GM12801 (cell line): Measurements from ENCODE around the gene PPP1R16B.

ENCODE experiments used
- TF ChIP-seq, protein P1 (sequence below): IDR thresholded peaks from one replicate; pipeline ENCODE4 v1.5.1; 2011; ENCODE audit warnings: control low read depth; ENCODE audit not compliant: insufficient read length; ENCODE audit errors: extremely low read depth

The PPP1R16B gene

DNA sequence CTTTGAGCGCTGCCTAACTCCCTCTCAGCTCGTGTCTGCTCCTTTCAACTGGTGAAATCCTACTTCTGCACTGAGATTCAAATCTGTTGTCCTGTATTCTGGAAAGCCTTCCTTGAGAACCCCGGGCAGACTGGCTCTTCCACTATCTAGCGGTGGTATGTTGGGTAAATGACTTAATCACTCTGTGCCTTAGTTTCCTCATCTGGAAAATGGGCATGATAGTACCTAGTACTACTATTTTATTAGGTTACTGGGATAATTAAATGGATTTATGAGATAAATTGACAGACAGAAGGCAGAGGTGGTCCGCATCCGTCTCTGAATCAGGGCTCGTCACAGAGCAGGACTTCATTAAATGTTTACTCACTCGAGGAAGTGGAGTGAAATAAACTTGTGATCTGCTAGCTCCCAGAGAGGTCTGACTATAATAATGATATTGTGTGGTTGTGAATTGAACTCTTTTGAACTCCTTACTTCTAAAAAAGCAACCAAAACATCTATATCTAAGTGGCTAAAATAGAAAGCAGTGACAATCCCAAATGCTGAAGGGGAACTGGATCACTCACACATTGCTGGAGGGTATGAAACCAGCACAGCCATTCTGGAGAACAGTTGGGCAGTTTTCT is 26.6 kb downstream of the PPP1R16B start:
- TF ChIP-seq, protein P1, sequence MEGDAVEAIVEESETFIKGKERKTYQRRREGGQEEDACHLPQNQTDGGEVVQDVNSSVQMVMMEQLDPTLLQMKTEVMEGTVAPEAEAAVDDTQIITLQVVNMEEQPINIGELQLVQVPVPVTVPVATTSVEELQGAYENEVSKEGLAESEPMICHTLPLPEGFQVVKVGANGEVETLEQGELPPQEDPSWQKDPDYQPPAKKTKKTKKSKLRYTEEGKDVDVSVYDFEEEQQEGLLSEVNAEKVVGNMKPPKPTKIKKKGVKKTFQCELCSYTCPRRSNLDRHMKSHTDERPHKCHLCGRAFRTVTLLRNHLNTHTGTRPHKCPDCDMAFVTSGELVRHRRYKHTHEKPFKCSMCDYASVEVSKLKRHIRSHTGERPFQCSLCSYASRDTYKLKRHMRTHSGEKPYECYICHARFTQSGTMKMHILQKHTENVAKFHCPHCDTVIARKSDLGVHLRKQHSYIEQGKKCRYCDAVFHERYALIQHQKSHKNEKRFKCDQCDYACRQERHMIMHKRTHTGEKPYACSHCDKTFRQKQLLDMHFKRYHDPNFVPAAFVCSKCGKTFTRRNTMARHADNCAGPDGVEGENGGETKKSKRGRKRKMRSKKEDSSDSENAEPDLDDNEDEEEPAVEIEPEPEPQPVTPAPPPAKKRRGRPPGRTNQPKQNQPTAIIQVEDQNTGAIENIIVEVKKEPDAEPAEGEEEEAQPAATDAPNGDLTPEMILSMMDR: no peak

DNA sequence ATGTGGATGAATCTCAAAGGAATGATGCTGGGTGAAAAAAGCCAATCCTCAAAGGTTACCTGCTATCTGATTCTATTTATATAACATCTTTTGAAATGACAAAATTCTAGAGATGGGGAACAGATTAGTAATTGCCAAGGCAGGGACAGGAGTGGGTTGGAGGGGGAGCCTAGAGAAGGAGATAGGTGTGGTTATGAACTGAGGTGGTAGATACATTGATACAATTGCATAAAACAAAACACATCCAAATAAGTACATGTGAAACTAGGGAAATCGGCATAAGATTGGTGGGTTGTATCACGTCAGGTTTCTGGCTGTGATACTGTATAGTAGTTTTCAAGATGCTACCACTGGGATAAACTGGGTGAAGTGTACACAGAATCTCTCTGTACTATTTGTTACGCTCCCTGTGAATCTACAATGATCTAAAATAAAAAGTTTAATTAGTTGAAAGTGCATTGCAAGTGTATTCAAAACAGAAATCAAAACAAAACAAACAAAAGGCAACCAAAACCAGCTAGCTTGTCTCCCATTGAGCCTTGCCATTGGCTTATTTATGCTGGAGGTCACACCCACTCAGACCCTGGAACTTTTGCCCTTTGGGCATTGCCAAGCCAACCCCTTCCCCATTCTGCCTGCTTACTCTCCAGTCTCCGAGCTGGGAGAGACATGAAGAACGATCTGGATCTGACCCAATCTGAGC is 27.8 kb downstream of the PPP1R16B start:
- TF ChIP-seq, protein P1: no peak

GRCh38 chr20:38833857-38834164 is 28.3 kb downstream of the PPP1R16B start:
- TF ChIP-seq, protein P1: no peak

- TF ChIP-seq, protein P1: no peak
Measured at GRCh38 chr20:38834868-38835267, 29.4 kb downstream of the PPP1R16B start.

GRCh38 chr20:38835792-38836191 is 30.3 kb downstream of the PPP1R16B start:
- TF ChIP-seq, protein P1: no peak

DNA sequence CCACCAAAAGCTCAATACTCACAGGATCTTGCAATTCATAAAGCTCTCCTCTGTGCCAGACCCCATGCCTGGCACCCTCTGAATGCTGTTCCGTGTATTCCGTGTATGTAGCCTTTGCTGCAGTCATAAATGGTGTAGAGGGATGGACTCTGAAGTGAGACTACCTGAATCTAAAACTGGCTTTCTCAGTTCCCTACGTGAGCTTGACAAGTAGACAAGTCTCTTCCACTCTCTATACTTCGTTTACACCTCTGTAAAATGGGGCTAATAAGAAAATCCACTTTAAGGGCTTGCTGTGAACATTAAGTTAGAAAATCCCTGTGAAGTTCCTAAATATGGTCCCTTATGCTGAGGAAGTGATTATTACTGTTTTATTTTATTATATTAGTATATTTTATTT is 31.5 kb downstream of the PPP1R16B start:
- TF ChIP-seq, protein P1: no peak

DNA sequence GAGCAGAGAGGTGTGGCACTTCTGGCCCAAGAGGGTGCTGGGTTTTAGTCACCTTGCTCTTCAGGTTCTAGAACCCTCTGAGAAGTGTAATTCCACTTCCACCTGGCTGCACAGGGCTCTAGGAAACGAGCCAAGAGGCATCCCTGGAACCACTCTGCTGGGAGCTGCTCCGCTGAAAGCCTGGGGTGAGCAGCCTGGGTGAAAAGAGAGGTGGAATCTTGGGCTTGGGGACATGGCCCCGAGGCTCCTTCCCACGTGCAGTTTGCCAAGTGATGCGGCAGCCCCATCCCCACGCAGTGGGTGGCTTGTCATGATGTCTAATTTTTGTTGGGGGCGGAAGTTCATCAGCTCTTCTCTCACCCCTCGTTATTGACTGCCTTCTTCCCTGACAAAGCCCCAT is 32.8 kb downstream of the PPP1R16B start:
- TF ChIP-seq, protein P1: no peak

DNA sequence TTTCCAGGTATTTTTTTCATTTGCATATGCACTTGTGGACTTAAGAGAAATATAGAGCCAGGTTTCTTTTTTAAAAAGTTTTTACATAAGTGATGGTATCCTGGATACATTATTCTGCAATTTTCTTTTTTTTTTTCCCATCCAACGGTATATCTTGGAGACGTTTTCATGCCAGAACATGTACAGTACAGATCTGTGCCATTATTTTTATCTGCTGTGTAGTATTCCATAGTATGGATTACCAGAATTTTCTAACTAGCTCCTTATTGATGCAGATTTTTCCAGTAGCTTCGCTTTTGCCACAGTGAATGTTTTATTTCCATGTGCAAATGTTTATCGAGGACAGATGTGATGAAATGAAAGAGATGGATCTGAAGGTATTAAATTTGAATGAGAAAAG is 34.1 kb downstream of the PPP1R16B start:
- TF ChIP-seq, protein P1: no peak
